Suppressor macrophage treated with lipopolysaccharide for 4 hours (primary cell): ENCODE data around the gene DTNB.

Source experiments
- DNase-seq: peaks from one replicate; pipeline ENCODE4 v3.0.0-alpha.2; 2020

Gene DTNB

GRCh38 chr2:25379535-25379934 lies 293.8 kb downstream of the DTNB start:
- DNase-seq, result no peak

- peak; percentile 69 for DNase-seq
These were observed 294.5 kb downstream of the DTNB start for GRCh38 chr2:25378731-25379490.

DNA sequence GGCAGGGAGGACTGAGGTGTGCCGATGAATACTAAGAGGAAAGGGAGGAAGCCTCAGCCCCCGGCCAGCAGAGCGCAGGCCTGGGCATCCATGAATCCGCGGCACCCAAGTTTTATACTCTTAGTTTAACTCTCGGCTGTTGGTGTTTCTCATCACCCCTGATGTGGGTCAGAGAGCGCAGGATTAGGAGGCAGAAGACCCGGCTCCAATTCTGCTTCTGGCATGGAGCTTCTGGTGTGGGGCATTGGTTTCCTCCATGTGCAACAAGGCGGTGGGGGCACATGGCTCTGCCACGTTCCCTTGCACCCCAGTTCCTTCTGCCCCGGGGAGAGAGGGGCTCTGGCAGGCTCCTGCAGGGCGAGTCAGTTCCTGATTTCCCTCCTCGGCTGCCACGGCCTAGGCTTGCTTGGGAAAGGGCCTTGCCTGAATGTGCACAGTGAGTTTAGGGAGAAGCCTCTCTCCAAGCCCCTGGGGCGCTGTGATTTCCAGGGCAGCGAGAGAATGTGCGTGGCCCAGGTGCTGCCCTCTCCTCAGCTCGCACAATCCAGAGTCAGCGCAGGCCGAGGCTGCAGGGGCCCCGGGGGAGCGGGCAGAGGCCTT lies 295.5 kb downstream of the DTNB start:
- no peak for DNase-seq

GRCh38 chr2:25376750-25377621 lies 296.4 kb downstream of the DTNB start:
- peak; percentile 87 for DNase-seq

DNA sequence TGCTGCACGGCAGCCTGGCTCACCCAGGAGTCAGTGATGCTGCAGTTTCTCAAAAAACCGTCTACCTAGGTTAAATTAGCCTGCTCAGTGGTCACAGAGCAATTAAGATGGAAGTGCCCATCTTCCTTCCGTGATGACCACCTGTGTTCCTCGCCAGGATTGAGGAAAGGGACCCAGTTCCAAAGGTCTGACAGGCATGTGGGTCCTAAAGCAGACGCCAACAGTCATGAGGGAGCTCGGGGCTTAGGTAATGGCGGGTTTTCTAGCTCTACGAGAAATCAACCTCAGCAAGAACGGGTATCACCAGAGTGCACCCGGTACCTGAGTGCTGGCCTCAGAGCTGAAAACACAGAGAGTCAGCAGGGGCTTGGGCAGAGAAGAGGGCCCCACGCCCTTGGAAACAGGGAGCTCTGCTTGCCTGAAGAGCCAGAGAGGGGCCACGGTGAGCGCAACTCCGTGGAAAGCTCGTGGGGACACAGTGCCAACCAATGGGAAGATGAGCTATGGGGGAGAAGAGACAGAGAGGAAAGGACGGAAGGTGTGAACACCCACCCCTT lies 297.3 kb downstream of the DTNB start:
- DNase-seq, result no peak

- DNase-seq, result no peak
These were observed 297.9 kb downstream of the DTNB start for GRCh38 chr2:25375371-25375988.

DNA sequence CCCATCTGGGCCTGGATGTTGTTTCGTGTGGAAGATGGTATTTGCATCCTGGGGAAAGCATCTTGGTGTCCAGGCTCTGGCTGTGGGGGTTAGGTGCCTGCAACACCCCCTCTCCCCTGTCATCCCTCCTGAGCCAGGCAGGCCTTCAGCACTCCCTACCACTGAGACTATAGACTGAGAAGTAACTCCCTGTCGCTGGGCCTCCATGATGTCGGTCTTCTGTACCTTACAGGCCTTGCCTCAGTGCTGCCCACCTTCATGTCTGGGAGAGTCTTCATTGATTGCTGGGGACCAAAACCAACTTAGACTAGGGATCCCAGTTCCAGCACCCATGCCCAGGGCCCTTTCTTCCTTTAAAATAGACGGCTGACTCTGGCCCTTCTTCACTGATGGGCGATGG lies 298.6 kb downstream of the DTNB start:
- DNase-seq, result no peak

- DNase-seq, result no peak
These were observed 299.0 kb downstream of the DTNB start for GRCh38 chr2:25374411-25374810.

GRCh38 chr2:25373269-25373981 lies 300.0 kb downstream of the DTNB start:
- DNase-seq, result no peak

GRCh38 chr2:25372405-25373268 lies 300.7 kb downstream of the DTNB start:
- no peak for DNase-seq

- DNase-seq, result no peak
These were observed 301.8 kb downstream of the DTNB start for GRCh38 chr2:25371253-25372241.

GRCh38 chr2:25369876-25370275 lies 303.5 kb downstream of the DTNB start:
- DNase-seq, result no peak

GRCh38 chr2:25369439-25369838 lies 303.9 kb downstream of the DTNB start:
- DNase-seq, result no peak

DNA sequence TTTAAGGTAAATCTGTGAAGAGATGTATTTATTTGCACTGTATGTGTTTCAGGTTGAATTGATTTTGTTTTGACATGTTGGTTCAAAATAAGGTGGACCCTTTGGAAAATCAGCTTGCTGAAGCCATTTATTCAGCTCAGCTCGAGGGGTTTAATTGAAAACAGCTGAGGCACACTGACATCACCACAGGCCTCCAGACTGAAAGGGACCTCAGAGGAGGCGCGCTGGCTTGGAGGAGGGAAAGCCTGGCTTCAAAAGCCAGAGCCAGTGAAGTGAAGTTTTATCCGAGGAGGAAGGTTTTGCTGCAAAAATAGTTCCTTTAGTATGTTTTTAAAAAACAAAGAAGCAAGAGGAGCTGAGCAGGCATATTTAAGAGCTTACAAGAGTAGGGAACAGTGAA lies 304.7 kb downstream of the DTNB start:
- no peak for DNase-seq

GRCh38 chr2:25367296-25367695 lies 306.1 kb downstream of the DTNB start:
- no peak for DNase-seq

- DNase-seq, result peak; percentile 27
These were observed 306.7 kb downstream of the DTNB start for GRCh38 chr2:25366629-25367028.

DNA sequence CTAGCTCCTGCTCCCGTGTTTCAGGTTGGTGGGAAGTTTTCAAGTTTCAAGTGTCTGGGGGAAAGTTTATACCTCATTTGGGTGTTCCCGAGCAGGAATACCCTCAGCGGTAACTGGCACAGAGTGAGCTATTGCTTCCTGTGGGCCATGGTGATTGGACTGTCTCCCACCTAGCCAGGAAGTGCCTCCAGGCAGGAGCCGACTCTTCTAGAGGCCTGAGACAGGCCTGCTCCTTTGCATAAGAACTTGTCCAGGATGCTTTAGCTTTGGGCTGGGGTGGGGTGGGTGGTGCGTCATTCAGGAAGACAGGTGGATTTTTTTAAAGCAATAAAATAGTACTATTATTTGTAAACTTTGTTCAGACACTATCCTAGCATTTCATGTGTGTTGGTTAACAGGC lies 308.1 kb downstream of the DTNB start:
- no peak for DNase-seq

GRCh38 chr2:25363733-25364132 lies 309.6 kb downstream of the DTNB start:
- no peak for DNase-seq

GRCh38 chr2:25362434-25363145 lies 310.8 kb downstream of the DTNB start:
- peak; percentile 96 for DNase-seq
